PC-3 (cell line): ENCODE results near the gene DENND4C. TPM values are rescaled to one million over a fixed set of nuclear protein-coding genes. Genes with fewer than 3 reads are reported as not detected.
"Not testable (repeated sequence)": the region's sequence is repeated elsewhere in the genome, so short reads cannot be mapped to it uniquely, and the experiment has no call there.

Source experiments
- ATAC-seq: fragments of 200-7000 bp; cut with Tn5 transposase; 2 replicates; pipeline ENCODE4 v1.9.1; 2020; ENCODE audit warnings: mild to moderate bottlenecking, moderate library complexity
- BruUV-seq: library from RNA; stranded (reverse); fragments of 400-500 nt; replicated peaks from 2 replicates; lab custom pipeline; 2021; lab: Mats Ljungman, UMichigan
- CTCF ChIA-PET: fragments of 300-600 bp; sonication (Branson Sonifier 250); formaldehyde crosslinking; loops from one replicate; lab custom pipeline; 2022; ENCODE audit warnings: antibody characterized with exemption; lab: Charles Lee
- POLR2A ChIA-PET: fragments of 300-600 bp; sonication (Branson Sonifier 250); formaldehyde crosslinking; loops from one replicate; lab custom pipeline; 2022; ENCODE audit warnings: antibody characterized with exemption; ENCODE audit not compliant: unreplicated experiment; lab: Charles Lee
- DNase-seq: peaks from one replicate; pipeline ENCODE4 v3.0.0-alpha.2; 2015
- H2AFZ ChIP-seq: fragments of 300-600 bp; sonication (generic); 2 replicates; pipeline ENCODE4 v1.6.0; 2016; ENCODE audit warnings: antibody characterized with exemption, low read length
- H3F3A ChIP-seq: fragments of 300-600 bp; sonication (generic); one replicate; pipeline ENCODE4 v1.6.0; 2017; ENCODE audit warnings: antibody characterized with exemption, low read length, control low read depth, mild to moderate bottlenecking; ENCODE audit not compliant: unreplicated experiment
- H3K27ac ChIP-seq: fragments of 300-600 bp; sonication (generic); 2 replicates; pipeline ENCODE4 v1.5.1; 2016; ENCODE audit warnings: mild to moderate bottlenecking, low read length
- H3K27me3 ChIP-seq: fragments of 300-600 bp; sonication (generic); 2 replicates; pipeline ENCODE4 v1.6.1; 2016; ENCODE audit warnings: low read length, mixed read lengths
- H3K36me3 ChIP-seq: fragments of 300-600 bp; sonication (generic); 2 replicates; pipeline ENCODE4 v1.6.1; 2016; ENCODE audit warnings: low read depth, mixed run types, low read length, mixed read lengths
- H3K4me1 ChIP-seq: fragments of 300-600 bp; sonication (generic); 2 replicates; pipeline ENCODE4 v1.5.1; 2016; ENCODE audit warnings: low read length; ENCODE audit not compliant: insufficient read depth
- H3K4me2 ChIP-seq: fragments of 300-600 bp; sonication (generic); 2 replicates; pipeline ENCODE4 v1.6.0; 2016; ENCODE audit warnings: low read length
- H3K4me3 ChIP-seq: fragments of 300-600 bp; sonication (generic); 2 replicates; pipeline ENCODE4 v1.5.1; 2016; ENCODE audit warnings: mild to moderate bottlenecking, low read length, mixed read lengths
- H3K79me2 ChIP-seq: fragments of 300-600 bp; sonication (generic); 2 replicates; pipeline ENCODE4 v1.6.1; 2017; ENCODE audit warnings: low read length, mixed read lengths
- H3K9ac ChIP-seq: fragments of 300-600 bp; sonication (generic); 2 replicates; pipeline ENCODE4 v1.6.0; 2016; ENCODE audit warnings: mild to moderate bottlenecking, low read length
- H3K9me2 ChIP-seq: fragments of 300-600 bp; sonication (generic); replicated peaks from 2 replicates; pipeline ENCODE4 v1.6.1; 2016; ENCODE audit warnings: mixed run types, low read length, mixed read lengths
- H3K9me3 ChIP-seq: fragments of 300-600 bp; sonication (generic); 2 replicates; pipeline ENCODE4 v1.6.1; 2016; ENCODE audit warnings: low read length, mixed read lengths
- H4K20me1 ChIP-seq: fragments of 300-600 bp; sonication (generic); 2 replicates; pipeline ENCODE4 v1.6.1; 2016; ENCODE audit warnings: low read length, mixed read lengths
- EZH2 ChIP-seq: fragments of 300-600 bp; sonication (generic); IDR thresholded peaks from one replicate; pipeline ENCODE4 v1.6.1; 2017; ENCODE audit warnings: antibody characterized with exemption, mild to moderate bottlenecking, low read length; ENCODE audit not compliant: unreplicated experiment
- EZH2phosphoT487 ChIP-seq: fragments of 300-600 bp; sonication (generic); IDR thresholded peaks from 2 replicates; pipeline ENCODE4 v1.6.1; 2018; ENCODE audit warnings: mild to moderate bottlenecking, antibody characterized with exemption, low read length, borderline replicate concordance
- intact Hi-C: fragments of 100-400 bp; cut with micrococcal nuclease; formaldehyde crosslinking; loops from 2 replicates; pipeline ENCODE4 v1.9.0; 2023
- total RNA-seq: library from RNA; depleted of rRNA; stranded (reverse); fragments of >200 nt; gene quantifications from 2 replicates; pipeline ENCODE4 v1.2.3, GENCODE V29; 2014
- TF ChIP-seq, protein P1 (sequence below): fragments of 300-600 bp; sonication (generic); conservative IDR thresholded peaks from 2 replicates; pipeline ENCODE4 v1.5.1; 2017; ENCODE audit warnings: antibody characterized with exemption, low read depth, mild to moderate bottlenecking, low read length

The DENND4C gene
- total RNA-seq, 1 experiment from 2014 or later, result 20.9 TPM

DNA sequence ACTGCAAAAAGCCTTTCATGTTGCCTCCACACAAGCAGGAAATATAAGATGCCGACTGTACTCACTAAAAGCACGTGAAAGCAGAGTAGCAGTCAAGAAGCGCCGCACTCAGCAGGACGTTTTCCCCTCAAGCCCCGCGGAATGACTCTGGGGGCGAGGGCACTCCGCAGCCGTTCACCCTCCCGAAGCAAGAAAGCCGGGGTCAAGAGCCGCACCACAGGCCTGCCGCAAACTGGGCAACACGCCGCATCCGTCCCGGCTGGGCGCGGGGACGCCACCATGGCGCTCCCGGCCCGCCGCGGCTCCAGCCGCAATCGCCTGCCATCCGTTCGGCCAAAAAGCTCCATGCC, 149.2 kb downstream of the DENND4C start:
- H3K79me2 ChIP-seq, result peaks cover 42% of the 10 kb centered on the region
- H3K9me3 ChIP-seq, result no peaks in the 10 kb centered on the region
- POLR2A ChIA-PET, result interaction anchor here (0.6 kb wide), 1 partner anchor 149 kb away, joined by 8 read pairs; the partner anchor contains the start of gene DENND4C
- H2AFZ ChIP-seq, result peak overlapping the region; percentile 16; the same call in 1 of the 2 replicates
- peak overlapping the region; percentile 90 for H3K4me2 ChIP-seq
- ATAC-seq (peak; percentile 14), DNase-seq (no peak)
- no peaks in the 10 kb centered on the region for H3K27me3 ChIP-seq
- peaks cover 37% of the 10 kb centered on the region for H4K20me1 ChIP-seq
- H3K27ac ChIP-seq, result peak overlapping the region; percentile 50
- H3F3A ChIP-seq, result peaks cover 17% of the 10 kb centered on the region
- intact Hi-C loops, result loop anchor here (1.0 to 2.0 kb wide), 3 partner anchors 25 to 77 kb away; no protein-coding TSS in a partner anchor
- H3K4me1 ChIP-seq, result 0 out of 2 replicates have a peak, but pooled peaks cover 21% of the 10 kb centered on the region
- CTCF ChIA-PET, result no interaction called here
- no peaks in the 10 kb centered on the region for H3K9me2 ChIP-seq
- H3K36me3 ChIP-seq, result peaks cover 48% of the 10 kb centered on the region
- peak overlapping the region; percentile 98 for H3K9ac ChIP-seq
- TF ChIP-seq, protein P1, sequence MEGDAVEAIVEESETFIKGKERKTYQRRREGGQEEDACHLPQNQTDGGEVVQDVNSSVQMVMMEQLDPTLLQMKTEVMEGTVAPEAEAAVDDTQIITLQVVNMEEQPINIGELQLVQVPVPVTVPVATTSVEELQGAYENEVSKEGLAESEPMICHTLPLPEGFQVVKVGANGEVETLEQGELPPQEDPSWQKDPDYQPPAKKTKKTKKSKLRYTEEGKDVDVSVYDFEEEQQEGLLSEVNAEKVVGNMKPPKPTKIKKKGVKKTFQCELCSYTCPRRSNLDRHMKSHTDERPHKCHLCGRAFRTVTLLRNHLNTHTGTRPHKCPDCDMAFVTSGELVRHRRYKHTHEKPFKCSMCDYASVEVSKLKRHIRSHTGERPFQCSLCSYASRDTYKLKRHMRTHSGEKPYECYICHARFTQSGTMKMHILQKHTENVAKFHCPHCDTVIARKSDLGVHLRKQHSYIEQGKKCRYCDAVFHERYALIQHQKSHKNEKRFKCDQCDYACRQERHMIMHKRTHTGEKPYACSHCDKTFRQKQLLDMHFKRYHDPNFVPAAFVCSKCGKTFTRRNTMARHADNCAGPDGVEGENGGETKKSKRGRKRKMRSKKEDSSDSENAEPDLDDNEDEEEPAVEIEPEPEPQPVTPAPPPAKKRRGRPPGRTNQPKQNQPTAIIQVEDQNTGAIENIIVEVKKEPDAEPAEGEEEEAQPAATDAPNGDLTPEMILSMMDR, result no peak
- TF ChIP-seq EZH2 (no peak), EZH2phosphoT487 (no peak)
- H3K4me3 ChIP-seq, result peak overlapping the region; percentile 94
- no TSS peak for BruUV-seq

- intact Hi-C loops, result loop anchor here (1.0 to 2.0 kb wide), 3 partner anchors 24 to 76 kb away; no protein-coding TSS in a partner anchor
- no peaks in the 10 kb centered on the region for H3K9me3 ChIP-seq
- H3K27me3 ChIP-seq, result no peaks in the 10 kb centered on the region
- H3K4me2 ChIP-seq, result peak overlapping the region; percentile 79
- ChIA-PET CTCF (no interaction called here), POLR2A (no interaction called here)
- peaks cover 37% of the 10 kb centered on the region for H4K20me1 ChIP-seq
- H3K9ac ChIP-seq, result peak overlapping the region; percentile 98
- H3K4me1 ChIP-seq, result 0 out of 2 replicates have a peak, but pooled peaks cover 21% of the 10 kb centered on the region
- BruUV-seq, result no TSS peak
- no peak; the same call in 1 of the 2 replicates for ATAC-seq
- H3K9me2 ChIP-seq, result no peaks in the 10 kb centered on the region
- peaks cover 14% of the 10 kb centered on the region for H3F3A ChIP-seq
- DNase-seq, result no peak
- peak overlapping the region; percentile 94 for H3K4me3 ChIP-seq
- H3K36me3 ChIP-seq, result peaks cover 38% of the 10 kb centered on the region
- H2AFZ ChIP-seq, result peak overlapping the region; percentile 49
- H3K79me2 ChIP-seq, result peaks cover 42% of the 10 kb centered on the region
- no peak overlapping the region for H3K27ac ChIP-seq
- TF ChIP-seq EZH2, result no peak
- TF ChIP-seq, protein P1, result no peak
- no peak for TF ChIP-seq EZH2phosphoT487
Measured at GRCh38 chr9:19380826-19381075, 150.3 kb downstream of the DENND4C start.

DNA sequence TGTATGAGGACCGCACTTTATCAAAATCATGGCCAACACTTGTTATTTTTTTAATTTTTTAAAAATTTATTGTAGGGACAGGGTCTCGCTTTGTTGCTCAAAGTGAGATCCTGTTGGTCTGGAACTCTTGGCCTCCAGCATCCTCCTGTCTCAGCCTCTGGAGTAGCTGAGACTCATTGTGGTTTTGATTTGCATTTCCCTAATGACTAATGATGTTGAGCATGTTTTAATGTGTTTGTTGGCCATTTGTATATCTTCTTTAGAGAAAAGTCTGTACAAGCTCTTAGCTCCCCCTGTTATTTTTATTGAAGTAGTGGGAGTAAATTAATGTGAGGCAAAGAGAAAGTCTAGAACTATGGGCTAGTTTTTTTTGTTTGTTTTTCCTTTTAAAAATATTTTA, 151.2 kb downstream of the DENND4C start:
- Histone ChIP-seq H3K27me3 (no peaks in the 10 kb centered on the region), H4K20me1 (peaks cover 30% of the 10 kb centered on the region), H3K79me2 (peaks cover 42% of the 10 kb centered on the region), H3K4me3 (no peak overlapping the region), H3K9me3 (no peaks in the 10 kb centered on the region), H3K27ac (no peak overlapping the region), H3F3A (peaks cover 14% of the 10 kb centered on the region), H2AFZ (no peak overlapping the region), H3K4me1 (0 out of 2 replicates have a peak, but pooled peaks cover 21% of the 10 kb centered on the region), H3K36me3 (peaks cover 29% of the 10 kb centered on the region), H3K9me2 (no peaks in the 10 kb centered on the region), H3K9ac (no peak overlapping the region), H3K4me2 (peak overlapping the region; percentile 79; the same call in 1 of the 2 replicates)
- intact Hi-C loops, result loop anchor here (2.0 kb wide), 1 partner anchor 75 kb away; no protein-coding TSS in a partner anchor
- TF ChIP-seq EZH2, result no peak
- no peak for TF ChIP-seq EZH2phosphoT487
- TF ChIP-seq, protein P1, result no peak
- ChIA-PET CTCF (no interaction called here), POLR2A (no interaction called here)
- BruUV-seq, result no TSS peak
- DNase-seq (no peak), ATAC-seq (no peak)

GRCh38 chr9:19385212-19385611, 154.7 kb downstream of the DENND4C start:
- H4K20me1 ChIP-seq, BruUV-seq, DNase-seq, POLR2A ChIA-PET, H3F3A ChIP-seq, H3K27ac ChIP-seq, H2AFZ ChIP-seq, H3K36me3 ChIP-seq, H3K4me2 ChIP-seq, ATAC-seq, H3K4me1 ChIP-seq, H3K79me2 ChIP-seq, intact Hi-C loops, CTCF ChIA-PET, H3K27me3 ChIP-seq, H3K9me3 ChIP-seq, H3K4me3 ChIP-seq, H3K9ac ChIP-seq, H3K9me2 ChIP-seq: not testable (repeated sequence)
